HG02981 (cell line): ENCODE measurements around the gene SH3RF3.
"Not testable (repeated sequence)": the region's sequence is repeated elsewhere in the genome, so short reads cannot be mapped to it uniquely, and the experiment has no call there.

Source experiments
- ATAC-seq: cut with Tn5 transposase; IDR thresholded peaks from one replicate; pipeline ENCODE4 v1.9.1; 2021; ENCODE audit warnings: mild to moderate bottlenecking, moderate library complexity; ENCODE audit not compliant: unreplicated experiment

The SH3RF3 gene

GRCh38 chr2:109529532-109530449 is 400.8 kb downstream of the SH3RF3 start:
- ATAC-seq: no peak

GRCh38 chr2:109530712-109531111 is 401.7 kb downstream of the SH3RF3 start:
- ATAC-seq: no peak

GRCh38 chr2:109531221-109531620 is 402.2 kb downstream of the SH3RF3 start:
- no peak for ATAC-seq

- ATAC-seq: no peak
Measured at GRCh38 chr2:109531896-109532727, 403.1 kb downstream of the SH3RF3 start.

GRCh38 chr2:109532728-109533076 is 403.7 kb downstream of the SH3RF3 start:
- no peak for ATAC-seq

- no peak for ATAC-seq
Measured at GRCh38 chr2:109533823-109534222, 404.8 kb downstream of the SH3RF3 start.

- no peak for ATAC-seq
Measured at GRCh38 chr2:109535217-109535946, 406.4 kb downstream of the SH3RF3 start.

GRCh38 chr2:109536556-109536955 is 407.6 kb downstream of the SH3RF3 start:
- ATAC-seq: not testable (repeated sequence)

- ATAC-seq: no peak
Measured at GRCh38 chr2:109537565-109538222, 408.7 kb downstream of the SH3RF3 start.

- ATAC-seq: no peak
Measured at GRCh38 chr2:109538546-109538945, 409.5 kb downstream of the SH3RF3 start.

- no peak for ATAC-seq
Measured at GRCh38 chr2:109542384-109542783, 413.4 kb downstream of the SH3RF3 start.

GRCh38 chr2:109545828-109546713 is 417.1 kb downstream of the SH3RF3 start:
- ATAC-seq: peak; percentile 81

GRCh38 chr2:109547280-109547679 is 418.3 kb downstream of the SH3RF3 start:
- no peak for ATAC-seq

GRCh38 chr2:109549016-109549590 is 420.1 kb downstream of the SH3RF3 start:
- ATAC-seq: no peak
